HL-60/S4 treated with retinoic acid at 250 ng/mL for 4 days and 3 days (cell line): ENCODE measurements around the gene PANK1.

ENCODE experiments used
- in situ Hi-C: fragments of 300-500 bp; cut with MboI; formaldehyde crosslinking; loops from 2 replicates; pipeline ENCODE4 v1.7.0; 2022; ENCODE audit warnings: low sequenced_read_pairs

PANK1 gene

DNA sequence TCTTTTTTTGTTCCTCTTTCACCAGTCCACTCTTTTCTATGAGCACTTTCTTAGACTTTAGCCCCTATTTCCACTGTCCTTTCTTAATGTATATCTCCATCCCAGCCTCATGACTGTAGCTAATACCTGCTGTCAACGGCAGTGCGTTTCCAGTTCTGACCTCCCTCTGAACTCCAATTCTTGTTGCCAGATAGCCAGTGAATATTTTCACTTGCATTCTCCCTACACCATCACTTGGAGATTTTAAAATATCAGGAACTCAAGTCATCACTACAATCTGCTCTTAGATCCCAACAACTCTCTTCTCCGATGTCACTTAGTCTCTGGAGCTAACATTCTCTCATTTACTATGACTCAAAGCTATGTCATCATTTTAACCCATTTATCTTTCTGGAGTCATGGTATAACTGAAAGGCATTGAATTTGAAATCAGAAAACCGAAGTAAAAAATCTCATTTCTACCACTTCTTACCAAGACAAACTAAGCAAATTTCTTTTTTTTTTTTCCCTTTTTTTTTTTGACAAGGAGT lies 104.6 kb downstream of the PANK1 start:
- in situ Hi-C loops: no loop called here

DNA sequence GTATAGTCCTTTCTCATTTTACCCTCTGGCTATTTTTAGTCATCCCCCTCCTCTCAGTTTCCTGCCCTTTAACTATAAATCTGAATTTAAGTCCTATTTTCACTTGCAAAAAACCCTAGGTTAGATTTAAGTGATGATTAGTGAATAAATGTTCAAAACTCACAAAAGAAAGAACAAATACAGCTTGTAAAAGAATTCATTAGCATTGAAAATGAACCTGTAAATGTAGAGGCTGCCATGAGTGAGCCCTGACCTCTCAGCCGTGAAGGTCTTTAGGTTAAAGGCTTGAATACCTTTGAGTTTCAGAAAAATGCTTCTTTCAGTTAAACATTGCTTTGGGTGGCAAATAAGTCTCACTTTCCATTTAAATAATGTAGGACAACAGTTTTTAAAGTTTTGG lies 107.7 kb downstream of the PANK1 start:
- in situ Hi-C loops: no loop called here

DNA sequence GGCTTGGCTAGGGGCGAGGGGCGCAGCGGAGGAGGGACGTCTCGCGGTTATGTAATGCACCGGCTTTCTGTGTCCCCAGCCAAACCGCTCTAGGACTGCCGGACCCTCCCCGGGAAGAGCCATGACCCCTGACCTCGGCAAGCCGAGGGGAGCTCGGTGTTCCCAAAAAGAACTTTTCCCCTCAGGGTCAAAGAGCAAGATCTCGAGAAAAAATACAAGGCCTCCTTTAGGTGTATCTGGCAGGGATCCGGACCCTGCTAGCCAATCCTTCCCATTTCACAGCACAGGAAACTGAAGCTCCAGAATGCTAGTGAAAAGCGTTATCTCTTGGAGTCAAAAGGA lies 109.1 kb downstream of the PANK1 start:
- in situ Hi-C loops: no loop called here

DNA sequence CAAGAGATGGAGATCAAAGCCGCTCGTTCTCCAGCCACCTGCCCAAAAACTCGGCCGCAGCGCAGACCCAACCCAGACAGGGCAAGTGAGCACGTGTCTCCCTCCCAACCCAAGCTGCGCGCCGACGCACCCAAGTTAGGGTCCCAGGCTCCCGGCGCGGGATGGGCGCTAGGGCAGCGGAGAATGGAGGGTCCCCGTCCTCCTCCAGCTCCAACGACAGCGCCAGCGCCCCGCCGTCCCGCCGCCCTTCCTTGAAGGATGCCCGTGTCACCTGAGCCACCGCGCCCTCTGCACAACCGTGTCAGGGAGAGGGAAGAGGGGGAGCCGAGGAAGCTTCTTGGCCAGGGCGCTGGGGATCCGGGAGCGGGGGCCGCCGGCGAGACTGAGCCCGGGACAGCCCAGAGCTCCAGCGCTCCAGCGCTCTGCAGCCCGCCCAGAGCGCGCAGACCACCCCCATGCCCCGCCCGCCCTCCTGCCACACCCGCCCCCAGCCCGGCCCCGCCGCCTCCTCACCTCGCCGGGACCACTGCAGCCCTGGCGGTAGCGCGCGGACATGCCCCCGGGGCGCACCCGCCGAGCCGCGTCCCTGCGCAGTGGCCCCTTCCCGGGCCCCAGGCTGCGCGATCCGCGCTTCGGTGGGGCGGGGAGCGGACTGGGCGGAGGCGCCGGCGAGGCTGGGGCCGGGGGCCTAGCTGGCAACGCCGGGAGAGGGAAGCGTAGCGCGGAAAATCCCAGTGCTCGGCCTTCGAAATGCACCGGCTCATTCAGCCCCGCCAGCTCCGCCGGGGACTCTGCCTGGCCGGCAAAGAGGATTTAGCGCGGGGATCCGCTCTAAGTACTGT lies 109.7 kb downstream of the PANK1 start, which contains the start of gene SLC16A12:
Gene SLC16A12 (minus strand): TSS at position 424 of the 842 bp plus-strand sequence. CDS start 73,016 bp downstream, outside the sequence.
- in situ Hi-C loops: no loop called here

DNA sequence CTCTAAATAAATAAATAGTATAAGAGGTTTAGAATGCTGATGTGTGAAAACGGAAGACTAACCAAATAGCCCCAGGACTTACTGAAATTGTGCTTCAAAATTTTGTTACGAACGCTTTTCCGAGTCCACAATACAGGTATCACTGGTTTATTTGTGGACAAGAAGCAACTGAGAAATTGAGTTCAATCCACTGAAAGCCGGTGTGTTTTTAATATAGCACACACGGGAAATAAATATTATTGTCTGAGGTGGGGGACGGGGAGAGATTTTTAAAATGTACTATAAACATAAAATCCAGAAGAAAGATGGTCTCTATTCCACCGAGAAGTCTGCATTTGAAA lies 110.2 kb downstream of the PANK1 start:
- in situ Hi-C loops: no loop called here
